Progenitor cell of endocrine pancreas (in vitro differentiated cells): ENCODE results near the gene SH3GL2. TPM values are rescaled to one million over a fixed set of nuclear protein-coding genes. Genes with fewer than 3 reads are reported as not detected.

Experiments used
- DNase-seq: peaks from one replicate; pipeline ENCODE4 v3.0.0; 2021; ENCODE audit warnings: low spot score; ENCODE audit not compliant: unreplicated experiment
- H3K27ac Mint-ChIP-seq: 2 replicates; pipeline ENCODE4 v1.8.0; 2021; ENCODE audit warnings: mild to moderate bottlenecking, moderate library complexity, mixed read lengths
- H3K27me3 Mint-ChIP-seq: 2 replicates; pipeline ENCODE4 v1.8.0; 2021; ENCODE audit warnings: mixed read lengths
- H3K36me3 Mint-ChIP-seq: 2 replicates; pipeline ENCODE4 v1.8.0; 2022; ENCODE audit warnings: mixed read lengths; ENCODE audit not compliant: insufficient read depth
- H3K4me1 Mint-ChIP-seq: 2 replicates; pipeline ENCODE4 v1.8.0; 2021; ENCODE audit warnings: low read depth, mixed read lengths
- H3K4me3 Mint-ChIP-seq: 2 replicates; pipeline ENCODE4 v1.8.0; 2021; ENCODE audit warnings: low read depth, mild to moderate bottlenecking, moderate library complexity, mixed read lengths
- H3K9me3 Mint-ChIP-seq: 2 replicates; pipeline ENCODE4 v1.8.0; 2021; ENCODE audit warnings: low read depth, mixed read lengths
- CTCF ChIP-seq: fragments of 200-600 bp; sonication (generic); IDR thresholded peaks from one replicate; pipeline ENCODE4 v1.5.0; 2021; ENCODE audit warnings: antibody characterized with exemption, mild to moderate bottlenecking; ENCODE audit not compliant: unreplicated experiment
- total RNA-seq: library from RNA; stranded (reverse); gene quantifications from 2 replicates; pipeline ENCODE4 v1.2.1, GENCODE V29; 2021

Gene SH3GL2
- total RNA-seq, 1 donor from 2014 or later, result 3.3 TPM

- peak; percentile 50 for TF ChIP-seq CTCF
- no peak overlapping the region for H3K4me3 Mint-ChIP-seq
- no peaks in the 10 kb centered on the region for H3K27me3 Mint-ChIP-seq
- no peaks in the 10 kb centered on the region for H3K36me3 Mint-ChIP-seq
- H3K9me3 Mint-ChIP-seq, result no peaks in the 10 kb centered on the region
- no peak for DNase-seq
- no peaks in the 10 kb centered on the region for H3K4me1 Mint-ChIP-seq
- H3K27ac Mint-ChIP-seq, result no peak overlapping the region
Observed at GRCh38 chr9:17802249-17802857, 223.5 kb downstream of the SH3GL2 start.

GRCh38 chr9:17807613-17808282 lies 228.9 kb downstream of the SH3GL2 start:
- H3K4me1 Mint-ChIP-seq, result peaks cover 5% of the 10 kb centered on the region
- no peaks in the 10 kb centered on the region for H3K36me3 Mint-ChIP-seq
- H3K27me3 Mint-ChIP-seq, result peaks cover 7% of the 10 kb centered on the region
- H3K27ac Mint-ChIP-seq, result no peak overlapping the region
- H3K9me3 Mint-ChIP-seq, result no peaks in the 10 kb centered on the region
- no peak for TF ChIP-seq CTCF
- DNase-seq, result no peak
- no peak overlapping the region for H3K4me3 Mint-ChIP-seq

GRCh38 chr9:17810317-17810716 lies 231.5 kb downstream of the SH3GL2 start:
- peaks cover 5% of the 10 kb centered on the region for H3K4me1 Mint-ChIP-seq
- no peak overlapping the region for H3K4me3 Mint-ChIP-seq
- no peak for DNase-seq
- no peak overlapping the region for H3K27ac Mint-ChIP-seq
- no peaks in the 10 kb centered on the region for H3K36me3 Mint-ChIP-seq
- H3K27me3 Mint-ChIP-seq, result peaks cover 12% of the 10 kb centered on the region
- no peaks in the 10 kb centered on the region for H3K9me3 Mint-ChIP-seq
- no peak for TF ChIP-seq CTCF

- peak; percentile 37 for DNase-seq
Observed at GRCh38 chr9:17810728-17811571, 232.1 kb downstream of the SH3GL2 start.

More at GRCh38 chr9:17810728-17811571, 232.1 kb downstream of the SH3GL2 start:
- peak; percentile 97 for TF ChIP-seq CTCF
- no peaks in the 10 kb centered on the region for H3K36me3 Mint-ChIP-seq
- peaks cover 5% of the 10 kb centered on the region for H3K4me1 Mint-ChIP-seq
- no peak overlapping the region for H3K4me3 Mint-ChIP-seq
- no peak overlapping the region for H3K27ac Mint-ChIP-seq
- H3K27me3 Mint-ChIP-seq, result peaks cover 12% of the 10 kb centered on the region
- no peaks in the 10 kb centered on the region for H3K9me3 Mint-ChIP-seq
